VCaP (cell line): Measurements from ENCODE around the gene PRKCH.
A peak's percentile ranks its signal among the peaks of the same experiment; 100 is the strongest.

Experiments
- H3K27ac ChIP-seq: fragments of 450-650 bp; 2 replicates; pipeline ENCODE4 v1.5.1; 2017
- CTCF ChIP-seq: fragments of 450-650 bp; conservative IDR thresholded peaks from 2 replicates; pipeline ENCODE4 v1.5.1; 2017; ENCODE audit warnings: mild to moderate bottlenecking, moderate library complexity

PRKCH gene

GRCh38 chr14:61330511-61330910 is 9.1 kb downstream of the PRKCH start:
- H3K27ac ChIP-seq: no peak overlapping the region
- no peak for TF ChIP-seq CTCF

- no peak for TF ChIP-seq CTCF
Observed at GRCh38 chr14:61331992-61332657, 10.7 kb downstream of the PRKCH start.

GRCh38 chr14:61332658-61333029 is 11.3 kb downstream of the PRKCH start:
- H3K27ac ChIP-seq: peak overlapping the region; percentile 23
- no peak for TF ChIP-seq CTCF

More at GRCh38 chr14:61331992-61332657, 10.7 kb downstream of the PRKCH start:
- peak overlapping the region; percentile 23 for H3K27ac ChIP-seq

- peak overlapping the region; percentile 23 for H3K27ac ChIP-seq
- TF ChIP-seq CTCF: no peak
Observed at GRCh38 chr14:61333087-61333486, 11.7 kb downstream of the PRKCH start.

- TF ChIP-seq CTCF: no peak
- no peak overlapping the region for H3K27ac ChIP-seq
Observed at GRCh38 chr14:61334197-61334701, 12.9 kb downstream of the PRKCH start.

GRCh38 chr14:61335049-61335448 is 13.7 kb downstream of the PRKCH start:
- TF ChIP-seq CTCF: no peak
- H3K27ac ChIP-seq: no peak overlapping the region

GRCh38 chr14:61335671-61336275 is 14.4 kb downstream of the PRKCH start:
- no peak for TF ChIP-seq CTCF
- H3K27ac ChIP-seq: no peak overlapping the region
